Endothelial cell of umbilical vein (primary cell): Measurements from ENCODE around the gene EIF1AD.

Experiments used
- CTCF ChIP-seq, 2 donors: IDR thresholded peaks; 1 replicate in 1 of 2; 2 replicates in 1 of 2; pipeline ENCODE4 v1.5.1; 2011; ENCODE audit warnings: low read length in 2 of 2, mild to moderate bottlenecking in 2 of 2, moderate library complexity in 2 of 2, control low read depth in 1 of 2, inconsistent platforms in 1 of 2, low read depth in 1 of 2; ENCODE audit not compliant: insufficient read depth in 1 of 2; ENCODE audit errors: extremely low read depth in 1 of 2
- EZH2 ChIP-seq: IDR thresholded peaks from 2 replicates; pipeline ENCODE4 v1.6.1; 2012; ENCODE audit warnings: borderline replicate concordance, low read depth, mild to moderate bottlenecking, moderate library complexity, low read length, inconsistent platforms; ENCODE audit not compliant: severe bottlenecking
- FOS ChIP-seq: IDR thresholded peaks from 2 replicates; pipeline ENCODE4 v1.6.1; 2011; ENCODE audit warnings: mild to moderate bottlenecking, low read length, moderate library complexity, borderline replicate concordance; ENCODE audit not compliant: insufficient read depth
- JUN ChIP-seq: IDR thresholded peaks from 2 replicates; pipeline ENCODE4 v1.6.1; 2011; ENCODE audit warnings: borderline replicate concordance, low read depth; ENCODE audit not compliant: insufficient read length, insufficient read depth
- MAX ChIP-seq: IDR thresholded peaks from 2 replicates; pipeline ENCODE4 v1.6.1; 2011; ENCODE audit not compliant: insufficient read depth, insufficient read length
- MYC ChIP-seq: IDR thresholded peaks from one replicate; pipeline ENCODE4 v1.6.1; 2011; ENCODE audit warnings: mild to moderate bottlenecking, low read depth, low read length
- POLR2A ChIP-seq: IDR thresholded peaks from 2 replicates; pipeline ENCODE4 v1.6.1; 2012; ENCODE audit warnings: low read depth, mild to moderate bottlenecking, control low read depth, low read length
- POLR2AphosphoS5 ChIP-seq: IDR thresholded peaks from 2 replicates; pipeline ENCODE4 v1.6.1; 2012; ENCODE audit warnings: low read depth, mild to moderate bottlenecking, control low read depth, low read length, moderate library complexity; ENCODE audit not compliant: insufficient read depth

DNA sequence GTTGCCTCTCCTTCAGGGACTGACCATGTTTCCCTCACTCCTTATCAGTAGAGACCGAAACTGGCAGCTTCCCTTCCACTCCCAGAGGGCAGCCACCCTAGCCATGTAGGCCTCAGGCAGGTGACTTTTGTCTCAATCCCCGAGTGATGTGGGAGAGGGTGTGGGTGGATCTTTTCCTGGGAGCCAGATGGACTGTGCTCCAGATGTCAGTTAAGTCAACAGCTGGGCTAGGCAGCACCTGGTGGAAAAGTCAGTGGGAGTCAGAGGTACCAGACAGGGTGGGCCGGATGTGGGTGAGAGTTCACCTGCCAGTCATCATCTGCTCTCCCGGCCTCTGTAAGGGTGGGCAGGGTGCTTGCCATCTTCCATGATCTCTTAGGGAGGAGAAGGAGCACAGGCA lies 2.2 kb upstream of the EIF1AD start:
- TF ChIP-seq CTCF (IDR thresholded peaks at IDR 0.05; ENCODE audit: extremely low read depth in 1 of 2, insufficient read depth in 1 of 2, low read depth in 1 of 2, low read length in 2 of 2): no peak
- no peak for TF ChIP-seq MYC
- TF ChIP-seq MAX: no peak
- TF ChIP-seq POLR2A: no peak
- TF ChIP-seq POLR2AphosphoS5: no peak
- TF ChIP-seq EZH2: no peak
- TF ChIP-seq FOS: no peak
- no peak for TF ChIP-seq JUN
